GM23248 (cell line): ENCODE data around the gene XIRP1. TPM values are rescaled to one million over a fixed set of nuclear protein-coding genes. Genes with fewer than 3 reads are reported as not detected.
A peak's percentile ranks its signal among the peaks of the same experiment; 100 is the strongest.

Experiments used
- DNase-seq: peaks from one replicate; pipeline ENCODE4 v3.0.0-alpha.2; 2015
- H2AFZ ChIP-seq: fragments of 200-600 bp; sonication (generic); 2 replicates; pipeline ENCODE4 v1.6.1; 2016; ENCODE audit warnings: antibody characterized with exemption
- H3F3A ChIP-seq: fragments of 200-600 bp; sonication (generic); 2 replicates; pipeline ENCODE4 v1.6.1; 2016; ENCODE audit warnings: mild to moderate bottlenecking, antibody characterized with exemption, mixed run types; ENCODE audit not compliant: insufficient read depth
- H3K27ac ChIP-seq: fragments of 200-600 bp; sonication (generic); 2 replicates; pipeline ENCODE4 v1.5.1; 2016; ENCODE audit warnings: mild to moderate bottlenecking
- H3K27me3 ChIP-seq: fragments of 200-600 bp; sonication (generic); replicated peaks from 2 replicates; pipeline ENCODE4 v1.6.1; 2016; ENCODE audit warnings: mild to moderate bottlenecking; ENCODE audit not compliant: insufficient read depth
- H3K36me3 ChIP-seq: fragments of 200-600 bp; sonication (generic); 2 replicates; pipeline ENCODE4 v1.6.1; 2016; ENCODE audit warnings: low read depth, mild to moderate bottlenecking
- H3K4me1 ChIP-seq: fragments of 200-600 bp; sonication (generic); 2 replicates; pipeline ENCODE4 v1.6.1; 2016; ENCODE audit warnings: mild to moderate bottlenecking; ENCODE audit not compliant: insufficient read depth
- H3K4me2 ChIP-seq: fragments of 200-600 bp; sonication (generic); one replicate; pipeline ENCODE4 v1.6.1; 2016; ENCODE audit warnings: mild to moderate bottlenecking; ENCODE audit not compliant: unreplicated experiment
- H3K4me3 ChIP-seq: fragments of 200-600 bp; sonication (generic); 2 replicates; pipeline ENCODE4 v1.5.1; 2016; ENCODE audit warnings: mild to moderate bottlenecking
- H3K79me2 ChIP-seq: fragments of 200-600 bp; sonication (generic); 2 replicates; pipeline ENCODE4 v1.6.1; 2016; ENCODE audit warnings: mild to moderate bottlenecking; ENCODE audit not compliant: insufficient read depth
- H3K9ac ChIP-seq: fragments of 200-600 bp; sonication (generic); 2 replicates; pipeline ENCODE4 v1.6.1; 2016; ENCODE audit warnings: mild to moderate bottlenecking
- H3K9me2 ChIP-seq: fragments of 200-600 bp; sonication (generic); 2 replicates; pipeline ENCODE4 v1.6.1; 2016; ENCODE audit warnings: mixed run types, mild to moderate bottlenecking, moderate library complexity; ENCODE audit not compliant: insufficient read depth
- H3K9me3 ChIP-seq: fragments of 200-600 bp; sonication (generic); one replicate; pipeline ENCODE4 v1.6.1; 2017; ENCODE audit warnings: low read depth
- H4K20me1 ChIP-seq: fragments of 200-600 bp; sonication (generic); 2 replicates; pipeline ENCODE4 v1.6.0; 2016; ENCODE audit not compliant: insufficient read depth
- EZH2 ChIP-seq: fragments of 200-600 bp; sonication (generic); IDR thresholded peaks from 2 replicates; pipeline ENCODE4 v1.6.1; 2018; ENCODE audit warnings: antibody characterized with exemption, mild to moderate bottlenecking; ENCODE audit not compliant: insufficient read depth, poor library complexity, severe bottlenecking
- EZH2phosphoT487 ChIP-seq: fragments of 200-600 bp; sonication (generic); IDR thresholded peaks from 2 replicates; pipeline ENCODE4 v1.6.1; 2018; ENCODE audit warnings: antibody characterized with exemption, moderate library complexity, mild to moderate bottlenecking, low read depth; ENCODE audit not compliant: insufficient read depth
- WGBS, 2 experiments: methylation state at CpG; one replicate each; pipeline ENCODE4 v1.1.6; 2015 to 2017; ENCODE audit warnings: low lambda C conversion rate in 2 of 2, low coverage in 1 of 2; ENCODE audit errors: missing lambda C conversion rate in 2 of 2; 5-methylcytosine and 5-hydroxymethylcytosine counted together
- in situ Hi-C: fragments of 300-500 bp; cut with MboI; formaldehyde crosslinking; loops from 2 replicates; pipeline ENCODE4 v1.15.0; 2020
- polyA plus RNA-seq: library from polyadenylated mRNA; unstranded; fragments of >200 nt; fragmentation: Nextera tagmentation; extraction: Ambion mirVana; gene quantifications from 2 replicates; pipeline ENCODE4 v1.2.1, GENCODE V29; 2016
- total RNA-seq: library from RNA; depleted of rRNA; stranded (reverse); fragments of >200 nt; shearing (Covaris generic); gene quantifications from 2 replicates; pipeline ENCODE4 v1.2.3, GENCODE V29; 2014

The XIRP1 gene
- total and polyA plus RNA-seq, 2 experiments from 2014 or later = not detected

DNA sequence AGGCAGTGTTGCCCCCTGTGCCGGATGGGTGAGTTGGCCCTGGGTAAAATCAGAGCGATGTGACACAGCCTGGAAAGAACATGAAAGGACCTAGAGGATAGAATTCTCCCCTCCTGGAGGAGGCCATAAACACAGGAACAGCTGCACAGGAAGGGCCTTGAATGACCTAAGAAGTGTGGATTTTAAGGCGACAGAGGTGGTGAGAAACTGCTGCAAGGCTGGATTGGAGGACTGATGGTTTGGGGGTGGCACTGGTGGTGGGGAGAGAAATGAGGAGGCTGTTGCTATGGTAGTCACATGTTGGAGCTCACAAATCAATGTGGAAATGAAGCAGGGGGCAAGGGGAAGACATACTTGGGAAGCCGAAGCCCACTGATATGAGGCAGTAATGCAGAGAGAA lies 13.8 kb downstream of the XIRP1 start:
- no peaks in the 10 kb centered on the region for H4K20me1 ChIP-seq
- no peaks in the 10 kb centered on the region for H3K36me3 ChIP-seq
- in situ Hi-C loops = no loop called here
- H3K4me1 ChIP-seq = peaks cover 15% of the 10 kb centered on the region
- H3K9me2 ChIP-seq = no peaks in the 10 kb centered on the region
- peaks cover 42% of the 10 kb centered on the region for H3F3A ChIP-seq
- H3K27ac ChIP-seq = peak overlapping the region; percentile 78
- DNase-seq = peak; percentile 44
- no peaks in the 10 kb centered on the region for H3K79me2 ChIP-seq
- peak overlapping the region; percentile 80 for H3K9ac ChIP-seq
- H3K4me3 ChIP-seq = peak overlapping the region; percentile 69
- no peaks in the 10 kb centered on the region for H3K9me3 ChIP-seq
- no peaks in the 10 kb centered on the region for H3K27me3 ChIP-seq
- no peak for TF ChIP-seq EZH2
- no peak for TF ChIP-seq EZH2phosphoT487
- H3K4me2 ChIP-seq = peak overlapping the region; percentile 82
- 63 to 64% methylated on average over 4 of the region's 4 CpGs for WGBS, 2 experiments
- peak overlapping the region; percentile 74; the same call in 1 of the 2 replicates for H2AFZ ChIP-seq

DNA sequence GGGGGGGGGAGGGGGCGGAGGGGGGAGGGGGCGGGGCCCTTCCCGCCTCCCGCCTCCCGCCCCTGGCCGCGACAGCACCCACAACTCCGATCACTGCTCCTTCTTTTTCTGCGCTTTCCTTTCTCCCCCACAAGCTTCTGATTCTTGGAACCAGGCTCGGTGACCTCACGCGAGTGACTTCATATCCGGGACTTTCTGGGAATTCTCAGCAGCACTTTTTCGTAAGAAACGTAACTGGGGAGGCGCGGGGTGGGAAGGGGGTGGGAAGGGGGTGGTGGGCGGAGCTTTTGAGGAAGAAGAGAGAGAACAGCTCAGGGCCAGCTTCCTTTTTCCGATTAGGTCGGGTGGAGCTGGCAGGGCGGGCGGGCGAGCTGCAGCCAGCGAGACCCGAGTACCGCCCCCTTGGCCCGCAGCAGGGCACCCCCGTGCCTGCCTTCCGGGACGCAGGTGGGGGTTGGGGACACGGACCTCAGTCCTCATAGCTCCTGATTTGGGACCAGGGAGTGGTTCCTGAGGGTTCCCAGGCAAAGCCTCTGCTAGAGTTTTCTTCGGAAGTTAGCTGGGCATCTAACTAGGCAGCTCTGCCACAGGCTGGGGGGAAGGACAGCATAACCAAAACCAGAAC lies 14.6 kb downstream of the XIRP1 start:
- Histone ChIP-seq H3K9me2 (no peaks in the 10 kb centered on the region), H3K4me3 (peak overlapping the region; percentile 69), H3K9me3 (no peaks in the 10 kb centered on the region), H3K4me2 (peak overlapping the region; percentile 82), H3K9ac (peak overlapping the region; percentile 80), H3F3A (peaks cover 42% of the 10 kb centered on the region), H3K27ac (peak overlapping the region; percentile 78), H4K20me1 (no peaks in the 10 kb centered on the region), H3K79me2 (no peaks in the 10 kb centered on the region), H2AFZ (peak overlapping the region; percentile 74), H3K4me1 (peaks cover 15% of the 10 kb centered on the region), H3K36me3 (no peaks in the 10 kb centered on the region), H3K27me3 (no peaks in the 10 kb centered on the region)
- 1 to 6% methylated on average over 19 to 32 of the region's 32 CpGs for WGBS, 2 experiments
- TF ChIP-seq EZH2phosphoT487 = no peak
- no peak for TF ChIP-seq EZH2
- in situ Hi-C loops = no loop called here
- peak; percentile 97 for DNase-seq

DNA sequence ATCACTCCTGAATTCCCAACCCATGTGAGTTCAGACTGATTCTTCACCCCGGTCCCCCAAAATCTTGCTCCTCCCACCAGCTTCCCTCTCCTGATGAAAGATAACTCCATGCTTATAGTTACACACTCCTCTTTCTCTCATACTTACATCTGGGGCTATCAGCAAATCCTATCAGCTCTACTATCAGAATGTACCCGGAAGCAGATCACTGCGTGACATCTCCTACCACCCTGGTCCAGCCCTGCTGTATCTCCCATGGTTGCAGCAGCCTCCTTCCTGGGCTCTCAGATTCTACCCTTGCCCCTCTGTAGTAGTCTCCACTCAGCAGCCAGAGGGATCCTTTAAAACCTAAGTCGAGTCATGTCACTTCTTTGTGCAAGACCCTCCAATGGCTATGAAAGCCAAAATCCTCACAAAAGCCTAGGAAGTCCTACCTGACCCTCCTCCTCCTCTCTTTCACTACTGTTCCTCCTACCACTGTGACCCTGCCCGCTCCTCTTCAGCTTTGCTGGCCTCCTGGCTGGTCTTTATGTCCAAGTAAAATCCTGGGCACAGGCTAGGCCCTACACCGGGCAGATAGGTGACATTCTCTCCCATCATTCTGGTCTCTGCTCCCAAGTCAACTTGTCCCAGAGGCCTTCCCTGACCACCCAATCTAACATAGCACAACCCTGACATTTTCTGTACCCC lies 16.2 kb downstream of the XIRP1 start:
- no peaks in the 10 kb centered on the region for H4K20me1 ChIP-seq
- no peak for DNase-seq
- in situ Hi-C loops = no loop called here
- H2AFZ ChIP-seq = no peak overlapping the region
- H3K9me3 ChIP-seq = no peaks in the 10 kb centered on the region
- no peak overlapping the region for H3K4me2 ChIP-seq
- H3K4me3 ChIP-seq = no peak overlapping the region
- 86 to 92% methylated on average over 6 of the region's 6 CpGs for WGBS, 2 experiments
- no peaks in the 10 kb centered on the region for H3K36me3 ChIP-seq
- no peak for TF ChIP-seq EZH2
- TF ChIP-seq EZH2phosphoT487 = no peak
- no peaks in the 10 kb centered on the region for H3K9me2 ChIP-seq
- H3K27me3 ChIP-seq = no peaks in the 10 kb centered on the region
- H3K9ac ChIP-seq = no peak overlapping the region
- no peak overlapping the region for H3K27ac ChIP-seq
- H3K79me2 ChIP-seq = no peaks in the 10 kb centered on the region
- H3K4me1 ChIP-seq = peaks cover 15% of the 10 kb centered on the region
- H3F3A ChIP-seq = peaks cover 28% of the 10 kb centered on the region; the same call in 1 of the 2 replicates

DNA sequence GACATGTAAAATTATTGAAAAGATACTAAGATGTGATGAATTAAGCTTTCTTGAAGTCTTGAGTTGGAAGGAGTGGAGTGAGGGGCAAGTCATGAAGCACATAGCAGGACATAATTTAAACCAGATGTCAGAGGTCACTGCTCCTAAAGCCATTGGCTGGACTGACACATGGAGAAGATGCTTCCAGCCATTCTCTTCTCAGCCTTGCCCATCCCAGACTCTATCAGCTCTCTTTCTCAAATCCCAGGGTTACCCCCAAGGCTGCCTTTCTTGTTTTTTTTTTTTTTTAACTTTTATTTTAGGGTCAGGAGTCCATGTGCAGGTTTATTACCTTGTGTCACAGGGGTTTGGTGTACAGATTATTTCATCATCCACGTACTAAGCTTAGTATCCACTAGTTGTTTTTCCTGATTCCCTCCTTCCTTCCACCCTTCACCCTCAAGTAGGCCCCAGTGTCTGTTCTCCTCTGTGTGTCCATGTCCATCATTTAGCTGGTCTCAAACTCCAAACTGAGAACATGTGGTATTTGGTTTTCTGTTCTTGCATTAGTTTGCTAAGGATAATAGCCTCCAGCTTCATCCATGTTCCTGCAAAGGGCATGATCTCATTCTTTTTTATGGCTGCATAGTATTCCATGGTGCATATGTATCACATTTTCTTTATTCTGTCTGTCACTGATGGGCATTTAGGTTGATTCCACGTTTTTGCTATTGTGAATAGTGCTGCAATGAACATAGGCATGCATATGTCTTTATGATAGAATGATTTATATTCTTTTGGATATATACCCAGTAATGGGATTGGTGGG lies 18.9 kb downstream of the XIRP1 start:
- Histone ChIP-seq H3K4me2 (no peak overlapping the region), H3K9me3 (no peaks in the 10 kb centered on the region), H3K4me1 (peaks cover 12% of the 10 kb centered on the region), H3K9me2 (no peaks in the 10 kb centered on the region), H2AFZ (no peak overlapping the region), H3K27me3 (no peaks in the 10 kb centered on the region), H3K4me3 (no peak overlapping the region), H3K9ac (no peak overlapping the region), H3K27ac (no peak overlapping the region), H4K20me1 (no peaks in the 10 kb centered on the region), H3F3A (peaks cover 11% of the 10 kb centered on the region; the same call in 1 of the 2 replicates), H3K79me2 (no peaks in the 10 kb centered on the region), H3K36me3 (no peaks in the 10 kb centered on the region)
- DNase-seq = no peak
- TF ChIP-seq EZH2phosphoT487 (no peak), EZH2 (no peak)
- WGBS, 2 experiments = 73 to 75% methylated on average over 2 of the region's 2 CpGs
- in situ Hi-C loops = no loop called here
